GM18907 (cell line): Measurements from ENCODE around the gene OR1L4.

Experiments used
- ATAC-seq: cut with Tn5 transposase; IDR thresholded peaks from one replicate; pipeline ENCODE4 v1.9.1; 2021; ENCODE audit warnings: mild to moderate bottlenecking, moderate library complexity; ENCODE audit not compliant: unreplicated experiment

Gene OR1L4, protein sequence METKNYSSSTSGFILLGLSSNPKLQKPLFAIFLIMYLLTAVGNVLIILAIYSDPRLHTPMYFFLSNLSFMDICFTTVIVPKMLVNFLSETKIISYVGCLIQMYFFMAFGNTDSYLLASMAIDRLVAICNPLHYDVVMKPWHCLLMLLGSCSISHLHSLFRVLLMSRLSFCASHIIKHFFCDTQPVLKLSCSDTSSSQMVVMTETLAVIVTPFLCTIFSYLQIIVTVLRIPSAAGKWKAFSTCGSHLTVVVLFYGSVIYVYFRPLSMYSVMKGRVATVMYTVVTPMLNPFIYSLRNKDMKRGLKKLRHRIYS

DNA sequence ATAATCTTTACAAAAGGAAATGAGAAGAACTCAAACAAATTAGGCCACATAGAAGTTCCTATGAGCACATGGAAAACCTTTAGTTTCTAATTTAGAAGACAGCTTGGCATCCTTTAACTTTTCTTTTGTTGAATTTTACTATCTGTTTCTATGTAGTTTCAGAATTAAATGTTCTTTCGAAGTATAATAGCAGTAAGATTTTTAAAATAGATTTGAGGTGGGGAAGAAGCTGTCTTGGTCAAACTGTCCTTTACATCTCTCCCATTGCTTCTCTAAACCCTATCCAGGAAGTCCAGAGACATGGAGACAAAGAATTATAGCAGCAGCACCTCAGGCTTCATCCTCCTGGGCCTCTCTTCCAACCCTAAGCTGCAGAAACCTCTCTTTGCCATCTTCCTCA lies at the start of gene OR1L4:
TSS of gene OR1L4 (plus strand) at position 301 of the 400 bp plus-strand sequence. CDS start at position 301, 0 bp downstream.
- ATAC-seq = no peak

DNA sequence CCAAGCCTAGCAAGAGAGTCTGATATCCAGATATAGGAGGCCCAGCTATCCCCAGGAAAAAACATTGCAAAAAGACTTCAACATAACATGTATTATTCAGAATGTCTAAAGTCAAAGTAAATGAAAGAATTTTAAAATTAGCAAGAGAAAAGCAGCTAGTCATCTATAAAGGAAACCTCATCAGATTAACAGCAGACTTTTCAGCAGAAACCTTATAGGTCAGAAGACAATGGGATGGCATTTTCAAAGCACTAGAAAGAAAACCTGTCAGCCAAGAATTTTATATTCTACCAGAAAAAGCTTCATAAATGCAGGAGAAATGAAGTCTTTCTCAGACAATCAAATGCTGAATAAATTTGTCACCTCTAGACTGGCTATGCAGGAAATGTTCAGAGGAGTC lies 38.9 kb upstream of the OR1L4 start:
- ATAC-seq = no peak

DNA sequence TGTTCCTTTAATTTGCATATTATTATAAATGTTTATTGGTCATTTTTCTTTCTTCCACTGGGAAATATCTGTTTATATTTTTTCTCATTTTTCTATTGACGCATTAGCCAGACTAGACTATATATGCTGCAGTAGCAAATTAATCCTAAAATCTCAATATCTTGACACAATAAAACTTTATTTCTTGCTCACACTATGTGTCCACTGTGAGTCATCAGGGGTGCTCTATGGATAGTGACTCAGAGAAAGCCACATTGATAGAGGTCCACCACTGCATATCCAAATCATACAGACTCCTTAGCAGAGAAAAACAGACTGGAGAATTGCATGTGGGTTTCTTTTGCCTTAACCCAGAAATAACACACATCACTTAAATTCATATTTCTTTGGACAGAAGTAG lies 28.1 kb upstream of the OR1L4 start:
- ATAC-seq = no peak

DNA sequence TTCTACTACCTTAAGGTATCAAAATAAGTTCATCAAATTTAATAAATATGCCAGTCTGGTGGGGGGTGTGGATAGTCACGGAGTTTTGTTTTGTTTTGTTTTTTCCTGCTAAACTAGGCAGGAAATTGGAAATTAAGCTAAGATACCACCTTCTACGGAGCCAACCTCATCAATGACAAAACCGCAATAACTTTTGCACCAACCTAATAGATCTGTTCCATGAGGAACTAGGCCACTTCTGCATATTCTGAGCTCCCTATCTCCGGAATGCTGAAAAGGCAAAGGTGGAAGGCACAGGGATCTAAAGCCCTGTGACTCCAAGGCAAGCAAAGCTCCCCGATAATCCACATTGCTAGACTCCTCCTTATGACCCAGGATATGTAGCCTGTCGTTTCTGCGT lies 5.8 kb upstream of the OR1L4 start:
- no peak for ATAC-seq

- no peak for ATAC-seq
Observed at GRCh38 chr9:122719218-122719617, 4.6 kb upstream of the OR1L4 start.

- no peak for ATAC-seq
Observed at GRCh38 chr9:122742003-122742402, 18.2 kb downstream of the OR1L4 start, which contains the start of gene OR1L6. Gene OR1L6 (plus strand): TSS chr9:122742303. CDS start chr9:122749848, 7,545 bp downstream.

GRCh38 chr9:122754825-122755224 lies 31.0 kb downstream of the OR1L4 start:
- no peak for ATAC-seq

GRCh38 chr9:122767817-122768216 lies 44.0 kb downstream of the OR1L4 start:
- no peak for ATAC-seq
